Keratinocyte (primary cell): ENCODE data around the gene CTNNBL1. TPM values are rescaled to one million over a fixed set of nuclear protein-coding genes. Genes with fewer than 3 reads are reported as not detected.

Experiments
- DNase-seq: peaks from one replicate; pipeline ENCODE4 v3.0.0-alpha.2; 2011; ENCODE audit warnings: low read depth, missing footprints, low spot score
- FAIRE-seq: peaks from 2 replicates; lab custom pipeline; 2011; peaks lifted over from hg19 to GRCh38; lab: Jason Lieb, UNC
- H2AFZ ChIP-seq: 2 replicates; pipeline ENCODE4 v1.6.0; 2012; ENCODE audit warnings: low read length, control low read depth, inconsistent platforms; ENCODE audit not compliant: control insufficient read depth
- H3K27ac ChIP-seq: 2 replicates; pipeline ENCODE4 v1.5.1; 2011; ENCODE audit warnings: low read length; ENCODE audit not compliant: control insufficient read depth, insufficient read depth
- H3K27me3 ChIP-seq: 3 replicates; pipeline ENCODE4 v1.6.0; 2011; ENCODE audit warnings: low read length; ENCODE audit not compliant: control insufficient read depth, insufficient read depth; ENCODE audit errors: extremely low read depth
- H3K36me3 ChIP-seq, 2 experiments: 2 replicates in 1 of 2; 3 replicates in 1 of 2; pipeline ENCODE4 v1.5.1; 2011; ENCODE audit warnings: low read length in 2 of 2, mild to moderate bottlenecking in 1 of 2; ENCODE audit not compliant: control insufficient read depth in 2 of 2, insufficient read depth in 2 of 2; ENCODE audit errors: extremely low read depth in 1 of 2
- H3K4me1 ChIP-seq: 3 replicates; pipeline ENCODE4 v1.5.1; 2011; ENCODE audit warnings: low read length; ENCODE audit not compliant: control insufficient read depth, insufficient read depth; ENCODE audit errors: extremely low read depth
- H3K4me2 ChIP-seq: 3 replicates; pipeline ENCODE4 v1.6.0; 2011; ENCODE audit warnings: low read depth, low read length; ENCODE audit not compliant: control insufficient read depth, insufficient read depth; ENCODE audit errors: extremely low read depth
- H3K4me3 ChIP-seq, 3 experiments: fragments of 200-600 bp in 1 of 3; sonication (generic) in 1 of 3; 2 replicates in 2 of 3; 3 replicates in 1 of 3; pipeline ENCODE4 v1.5.1; 2011 to 2016; ENCODE audit warnings: low read length in 3 of 3, mild to moderate bottlenecking in 3 of 3, control low read depth in 2 of 3, inconsistent platforms in 1 of 3, low read depth in 1 of 3, mixed read lengths in 1 of 3, mixed run types in 1 of 3, moderate library complexity in 1 of 3; ENCODE audit not compliant: control insufficient read depth in 2 of 3, insufficient read depth in 2 of 3; ENCODE audit errors: extremely low read depth in 1 of 3
- H3K79me2 ChIP-seq: 2 replicates; pipeline ENCODE4 v1.6.0; 2012; ENCODE audit warnings: low read length; ENCODE audit not compliant: control insufficient read depth, insufficient read depth
- H3K9ac ChIP-seq: 3 replicates; pipeline ENCODE4 v1.6.0; 2011; ENCODE audit warnings: low read length; ENCODE audit not compliant: control insufficient read depth, insufficient read depth; ENCODE audit errors: extremely low read depth
- H3K9me1 ChIP-seq: 3 replicates; pipeline ENCODE4 v1.6.0; 2011; ENCODE audit warnings: low read length; ENCODE audit not compliant: control insufficient read depth, insufficient read depth; ENCODE audit errors: extremely low read depth
- H3K9me3 ChIP-seq: 2 replicates; pipeline ENCODE4 v1.5.1; 2012; ENCODE audit warnings: low read depth, low read length; ENCODE audit not compliant: control insufficient read depth
- H4K20me1 ChIP-seq: 3 replicates; pipeline ENCODE4 v1.6.0; 2011; ENCODE audit warnings: low read length; ENCODE audit not compliant: control insufficient read depth, insufficient read depth; ENCODE audit errors: extremely low read depth
- CTCF ChIP-seq, 3 experiments: IDR thresholded peaks in 1 of 3; conservative IDR thresholded peaks in 1 of 3; optimal IDR thresholded peaks in 1 of 3; 2 replicates in 2 of 3; 3 replicates in 1 of 3; pipeline versions ENCODE3 to v1.5.1; 2011; ENCODE audit warnings: low read length in 3 of 3, mild to moderate bottlenecking in 3 of 3, moderate library complexity in 2 of 3, control low read depth in 1 of 3, inconsistent platforms in 1 of 3; ENCODE audit not compliant: insufficient read depth in 2 of 3; ENCODE audit errors: extremely low read depth in 1 of 3
- EZH2 ChIP-seq: IDR thresholded peaks from one replicate; pipeline ENCODE4 v1.6.1; 2012; ENCODE audit warnings: inconsistent platforms, mild to moderate bottlenecking, low read length, moderate library complexity
- dilution Hi-C: fragments of 300-500 bp; cut with MboI; formaldehyde crosslinking; loops from one replicate; pipeline ENCODE4 v1.7.0; 2020; ENCODE audit warnings: low sequenced_read_pairs; ENCODE audit not compliant: extremely low pct_ligation_motif_present
- polyA plus RNA-seq, 5 experiments: library from polyadenylated mRNA; depleted of rRNA in 3 of 5; stranded (reverse) in 3 of 5; stranded (forward) in 1 of 5; unstranded in 1 of 5; fragments of >200 nt; gene quantifications; 1 replicate in 1 of 5; 2 replicates in 3 of 5; 3 replicates in 1 of 5; pipeline versions ENCODE4 v1.2.1 to v1.2.3, GENCODE V29; 2011 to 2012; ENCODE audit warnings: missing spikeins in 2 of 5, low read depth in 1 of 5, low replicate concordance in 1 of 5

CTNNBL1 gene
- polyA plus RNA-seq, 1 donor (not counting 4 experiments of a cell fraction or from before 2014, with no cell fraction given) = 37.0 TPM

- Histone ChIP-seq H2AFZ (no peak overlapping the region), H4K20me1 (no peaks in the 10 kb centered on the region), H3K4me3 (no peak overlapping the region), H3K9ac (no peak overlapping the region), H3K9me1 (no peaks in the 10 kb centered on the region), H3K4me2 (no peak overlapping the region), H3K9me3 (no peaks in the 10 kb centered on the region), H3K27me3 (no peaks in the 10 kb centered on the region), H3K27ac (no peak overlapping the region), H3K4me1 (peaks cover under 1% of the 10 kb centered on the region), H3K36me3 (peaks cover 0 to 5% of the 10 kb centered on the region in 2 experiments), H3K79me2 (no peaks in the 10 kb centered on the region)
- TF ChIP-seq EZH2 (no peak), CTCF (optimal IDR thresholded peaks at IDR 0.05 in 1 of 3, IDR thresholded peaks at IDR 0.05 in 1 of 3, conservative IDR thresholded peaks at IDR 0.05 in 1 of 3; ENCODE audit: extremely low read depth in 1 of 3, insufficient read depth in 2 of 3, low read length in 3 of 3) (peak in 2 of 3 experiments; percentile 19 to 29)
- DNase-seq (no peak), FAIRE-seq (no peak)
- dilution Hi-C loops = no loop called here
These were observed 64.5 kb downstream of the CTNNBL1 start for GRCh38 chr20:37758332-37758731.

- Histone ChIP-seq H3K9me1 (no peaks in the 10 kb centered on the region), H3K4me3 (no peak overlapping the region), H3K9me3 (no peaks in the 10 kb centered on the region), H3K79me2 (no peaks in the 10 kb centered on the region), H2AFZ (no peak overlapping the region), H3K4me2 (no peak overlapping the region), H3K27me3 (no peaks in the 10 kb centered on the region), H3K27ac (no peak overlapping the region), H4K20me1 (no peaks in the 10 kb centered on the region), H3K4me1 (peaks cover 8% of the 10 kb centered on the region), H3K36me3 (peaks cover 0 to 4% of the 10 kb centered on the region in 2 experiments), H3K9ac (no peak overlapping the region)
- no peak for TF ChIP-seq CTCF (optimal IDR thresholded peaks at IDR 0.05 in 1 of 3, IDR thresholded peaks at IDR 0.05 in 1 of 3, conservative IDR thresholded peaks at IDR 0.05 in 1 of 3; ENCODE audit: extremely low read depth in 1 of 3, insufficient read depth in 2 of 3, low read length in 3 of 3)
- no peak for TF ChIP-seq EZH2
- no peak for DNase-seq
- dilution Hi-C loops = no loop called here
- FAIRE-seq = no peak
These were observed 65.3 kb downstream of the CTNNBL1 start for GRCh38 chr20:37759052-37759553.
